ENCODE results near the gene PTMS. TPM values are rescaled to one million over a fixed set of nuclear protein-coding genes. Genes with fewer than 3 reads are reported as not detected.

PTMS gene
- total and polyA plus RNA-seq, 2 of the 13 experiments (the other 11 are each of a cell fraction or from before 2014, with no cell fraction given): 40.5 to 82.4 TPM

DNA sequence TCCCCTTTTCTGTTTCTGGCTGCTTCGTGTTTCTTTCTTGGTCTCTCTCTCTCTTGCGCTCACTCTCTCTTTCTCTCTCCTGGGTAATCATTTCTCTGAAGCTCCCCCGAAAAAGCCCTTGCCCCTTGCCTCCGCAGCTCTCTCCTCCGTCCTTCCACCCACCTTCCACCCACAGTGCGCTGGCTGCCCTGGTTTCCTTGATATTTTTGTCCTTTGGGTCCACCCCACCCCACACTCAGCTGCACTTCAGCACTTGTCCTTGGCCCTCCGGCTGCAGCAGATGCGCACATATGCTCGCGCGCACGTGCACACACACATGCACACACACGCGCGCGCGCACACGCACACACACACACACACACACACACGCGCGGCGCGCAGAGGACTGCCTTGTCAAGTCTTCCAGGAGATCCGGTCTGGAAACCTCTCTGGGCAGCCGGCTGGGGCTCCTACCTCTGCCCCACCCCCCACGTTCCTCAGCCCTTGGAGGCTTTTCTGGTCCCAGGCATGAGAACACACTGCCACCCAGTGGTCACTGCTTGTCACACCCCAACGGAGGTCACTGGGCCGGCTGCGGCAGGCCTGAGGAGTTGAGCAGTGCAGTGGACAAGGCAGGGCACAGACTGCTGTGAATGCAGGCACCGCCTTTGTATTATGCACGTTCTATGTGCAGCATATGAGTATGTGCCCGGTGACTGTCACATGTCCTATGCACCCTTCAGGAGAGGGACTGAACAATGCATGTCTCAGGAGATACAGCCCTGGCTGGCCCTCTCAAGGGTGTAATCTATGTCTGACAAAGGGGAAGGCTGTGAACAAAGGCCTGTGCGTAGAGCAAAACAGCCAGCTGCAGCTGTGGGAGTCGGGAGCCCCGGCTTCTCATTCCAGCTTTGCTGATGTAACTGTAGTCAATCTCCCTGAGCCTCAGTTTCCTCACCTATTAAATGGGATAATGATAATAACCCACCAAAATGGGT, 12.7 kb downstream of the PTMS start (continued):
- no peak for TF ChIP-seq ZNF225 (CRISPR knock-in tag; IDR thresholded peaks at IDR 0.05)
- TF ChIP-seq, protein P1, sequence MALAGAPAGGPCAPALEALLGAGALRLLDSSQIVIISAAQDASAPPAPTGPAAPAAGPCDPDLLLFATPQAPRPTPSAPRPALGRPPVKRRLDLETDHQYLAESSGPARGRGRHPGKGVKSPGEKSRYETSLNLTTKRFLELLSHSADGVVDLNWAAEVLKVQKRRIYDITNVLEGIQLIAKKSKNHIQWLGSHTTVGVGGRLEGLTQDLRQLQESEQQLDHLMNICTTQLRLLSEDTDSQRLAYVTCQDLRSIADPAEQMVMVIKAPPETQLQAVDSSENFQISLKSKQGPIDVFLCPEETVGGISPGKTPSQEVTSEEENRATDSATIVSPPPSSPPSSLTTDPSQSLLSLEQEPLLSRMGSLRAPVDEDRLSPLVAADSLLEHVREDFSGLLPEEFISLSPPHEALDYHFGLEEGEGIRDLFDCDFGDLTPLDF (CRISPR knock-in tag; IDR thresholded peaks at IDR 0.05): no peak
- no peak for TF ChIP-seq GABPA (IDR thresholded peaks at IDR 0.05; ENCODE audit: low read depth, low read length)
- peak; percentile 58; the same call in 1 of the 2 replicates for TF ChIP-seq GABPA (CRISPR knock-in tag; IDR thresholded peaks at IDR 0.05; ENCODE audit: low read depth)
- TF ChIP-seq, protein P2, sequence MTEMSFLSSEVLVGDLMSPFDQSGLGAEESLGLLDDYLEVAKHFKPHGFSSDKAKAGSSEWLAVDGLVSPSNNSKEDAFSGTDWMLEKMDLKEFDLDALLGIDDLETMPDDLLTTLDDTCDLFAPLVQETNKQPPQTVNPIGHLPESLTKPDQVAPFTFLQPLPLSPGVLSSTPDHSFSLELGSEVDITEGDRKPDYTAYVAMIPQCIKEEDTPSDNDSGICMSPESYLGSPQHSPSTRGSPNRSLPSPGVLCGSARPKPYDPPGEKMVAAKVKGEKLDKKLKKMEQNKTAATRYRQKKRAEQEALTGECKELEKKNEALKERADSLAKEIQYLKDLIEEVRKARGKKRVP (CRISPR knock-in tag; IDR thresholded peaks at IDR 0.05): 0 out of 4 replicates have a peak, but pooled peaks of 1 of the 2 experiments have one; percentile 52
- no peak for TF ChIP-seq SOX6 (IDR thresholded peaks at IDR 0.05)
- peak; percentile 72 for TF ChIP-seq SOX6 (CRISPR knock-in tag; IDR thresholded peaks at IDR 0.05)
- peak; percentile 50 for TF ChIP-seq NCOA2 (CRISPR knock-in tag; IDR thresholded peaks at IDR 0.05)
- TF ChIP-seq, protein P3, sequence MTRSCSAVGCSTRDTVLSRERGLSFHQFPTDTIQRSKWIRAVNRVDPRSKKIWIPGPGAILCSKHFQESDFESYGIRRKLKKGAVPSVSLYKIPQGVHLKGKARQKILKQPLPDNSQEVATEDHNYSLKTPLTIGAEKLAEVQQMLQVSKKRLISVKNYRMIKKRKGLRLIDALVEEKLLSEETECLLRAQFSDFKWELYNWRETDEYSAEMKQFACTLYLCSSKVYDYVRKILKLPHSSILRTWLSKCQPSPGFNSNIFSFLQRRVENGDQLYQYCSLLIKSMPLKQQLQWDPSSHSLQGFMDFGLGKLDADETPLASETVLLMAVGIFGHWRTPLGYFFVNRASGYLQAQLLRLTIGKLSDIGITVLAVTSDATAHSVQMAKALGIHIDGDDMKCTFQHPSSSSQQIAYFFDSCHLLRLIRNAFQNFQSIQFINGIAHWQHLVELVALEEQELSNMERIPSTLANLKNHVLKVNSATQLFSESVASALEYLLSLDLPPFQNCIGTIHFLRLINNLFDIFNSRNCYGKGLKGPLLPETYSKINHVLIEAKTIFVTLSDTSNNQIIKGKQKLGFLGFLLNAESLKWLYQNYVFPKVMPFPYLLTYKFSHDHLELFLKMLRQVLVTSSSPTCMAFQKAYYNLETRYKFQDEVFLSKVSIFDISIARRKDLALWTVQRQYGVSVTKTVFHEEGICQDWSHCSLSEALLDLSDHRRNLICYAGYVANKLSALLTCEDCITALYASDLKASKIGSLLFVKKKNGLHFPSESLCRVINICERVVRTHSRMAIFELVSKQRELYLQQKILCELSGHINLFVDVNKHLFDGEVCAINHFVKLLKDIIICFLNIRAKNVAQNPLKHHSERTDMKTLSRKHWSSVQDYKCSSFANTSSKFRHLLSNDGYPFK (CRISPR knock-in tag; IDR thresholded peaks at IDR 0.05; ENCODE audit: borderline replicate concordance): peak; percentile 55; the same call in 1 of the 2 replicates
- TF ChIP-seq CEBPB (IDR thresholded peaks at IDR 0.05; ENCODE audit: borderline replicate concordance, low read depth, low read length): no peak
- peak; percentile 43; the same call in 1 of the 2 replicates for TF ChIP-seq MAZ (IDR thresholded peaks at IDR 0.05; ENCODE audit: borderline replicate concordance, low read depth, low read length)
- TF ChIP-seq MAZ (CRISPR knock-in tag; IDR thresholded peaks at IDR 0.05; ENCODE audit: low read depth): no peak
- TF ChIP-seq, protein P4, sequence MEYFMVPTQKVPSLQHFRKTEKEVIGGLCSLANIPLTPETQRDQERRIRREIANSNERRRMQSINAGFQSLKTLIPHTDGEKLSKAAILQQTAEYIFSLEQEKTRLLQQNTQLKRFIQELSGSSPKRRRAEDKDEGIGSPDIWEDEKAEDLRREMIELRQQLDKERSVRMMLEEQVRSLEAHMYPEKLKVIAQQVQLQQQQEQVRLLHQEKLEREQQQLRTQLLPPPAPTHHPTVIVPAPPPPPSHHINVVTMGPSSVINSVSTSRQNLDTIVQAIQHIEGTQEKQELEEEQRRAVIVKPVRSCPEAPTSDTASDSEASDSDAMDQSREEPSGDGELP (IDR thresholded peaks at IDR 0.05; ENCODE audit: borderline replicate concordance, low read depth): peak; percentile 59; the same call in 1 of the 2 replicates
- no peak for TF ChIP-seq ZNF33B (CRISPR knock-in tag; IDR thresholded peaks at IDR 0.05)
- TF ChIP-seq ZNF260 (CRISPR knock-in tag; IDR thresholded peaks at IDR 0.05; ENCODE audit: borderline replicate concordance, low read depth): no peak
- no peak for TF ChIP-seq NAIF1 (CRISPR knock-in tag; IDR thresholded peaks at IDR 0.05; ENCODE audit: borderline replicate concordance)
- TF ChIP-seq ZFP37 (CRISPR knock-in tag; IDR thresholded peaks at IDR 0.05; ENCODE audit: borderline replicate concordance): no peak
- TF ChIP-seq ZNF563 (CRISPR knock-in tag; IDR thresholded peaks at IDR 0.05): peak; percentile 42; the same call in 1 of the 2 replicates
- TF ChIP-seq, protein P5, sequence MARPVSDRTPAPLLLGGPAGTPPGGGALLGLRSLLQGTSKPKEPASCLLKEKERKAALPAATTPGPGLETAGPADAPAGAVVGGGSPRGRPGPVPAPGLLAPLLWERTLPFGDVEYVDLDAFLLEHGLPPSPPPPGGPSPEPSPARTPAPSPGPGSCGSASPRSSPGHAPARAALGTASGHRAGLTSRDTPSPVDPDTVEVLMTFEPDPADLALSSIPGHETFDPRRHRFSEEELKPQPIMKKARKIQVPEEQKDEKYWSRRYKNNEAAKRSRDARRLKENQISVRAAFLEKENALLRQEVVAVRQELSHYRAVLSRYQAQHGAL (CRISPR knock-in tag; IDR thresholded peaks at IDR 0.05; ENCODE audit: not compliant biosample characterization): no peak
- no peak; the same call in 1 of the 2 replicates for TF ChIP-seq SMYD3 (CRISPR knock-in tag; IDR thresholded peaks at IDR 0.05)

Measured in HepG2 (cell line).